Ovary (tissue), 9 donors: ENCODE results near the gene C19orf53. TPM values are rescaled to one million over a fixed set of nuclear protein-coding genes. Genes with fewer than 3 reads are reported as not detected.

ENCODE experiments used
- DNase-seq, 5 donors: peaks; one replicate each; pipeline ENCODE4 v3.0.0-alpha.2; 2019 to 2020
- H3K27ac ChIP-seq, 2 donors: fragments of 200-600 bp; one replicate each; pipeline versions ENCODE4 v1.5.1 to v1.8.0; 2019 to 2022
- H3K27me3 ChIP-seq: fragments of 200-600 bp; one replicate; pipeline ENCODE4 v1.8.0; 2022
- H3K36me3 ChIP-seq: fragments of 200-600 bp; sonication (generic); one replicate; pipeline ENCODE4 v1.5.1; 2019
- H3K4me1 ChIP-seq: one replicate; pipeline ENCODE4 v1.8.1; 2013; ENCODE audit warnings: mild to moderate bottlenecking, moderate library complexity; ENCODE audit not compliant: insufficient read depth
- H3K4me3 ChIP-seq: fragments of 200-600 bp; sonication (generic); one replicate; pipeline ENCODE4 v1.5.1; 2017
- H3K9me3 ChIP-seq, 2 donors: fragments of 200-600 bp in 1 of 2; sonication (generic) in 1 of 2; one replicate each; pipeline versions ENCODE4 v1.5.1 to v1.8.1; 2013 to 2019; ENCODE audit warnings: mild to moderate bottlenecking in 1 of 2, moderate library complexity in 1 of 2
- EP300 ChIP-seq: sonication (generic); formaldehyde crosslinking; IDR thresholded peaks from one replicate; pipeline ENCODE4 v1.6.1; 2017; ENCODE audit warnings: antibody characterized with exemption
- POLR2A ChIP-seq: fragments of 450-650 bp; IDR thresholded peaks from one replicate; pipeline ENCODE4 v1.6.1; 2017; ENCODE audit warnings: antibody characterized with exemption, mild to moderate bottlenecking, moderate library complexity
- WGBS, 3 donors: extraction: QIAGEN DNeasy Blood & Tissue Kit in 1 of 3; methylation state at CpG; one replicate each; pipeline versions ENCODE4 v1.1.5 to v1.1.7; 2013 to 2017; 5-methylcytosine and 5-hydroxymethylcytosine counted together
- intact Hi-C, 4 donors: fragments of 100-400 bp; cut with DNase I; formaldehyde crosslinking; loops; one replicate each; pipeline versions ENCODE4 v1.11.0 to v1.15.1; 2022 to 2023
- polyA plus RNA-seq, 2 donors: library from polyadenylated mRNA; stranded (reverse); fragments of 200-250 nt in 1 of 2; fragments of 350-450 nt in 1 of 2; fragmentation: Illumina TruSeq in 1 of 2; extraction: RNeasy Lipid Tissue Mini Kit (QIAGEN cat#74804) in 1 of 2; gene quantifications; one replicate each; pipeline ENCODE4 v1.2.3, GENCODE V29; 2013 to 2014
- total RNA-seq, 7 donors: library from RNA; depleted of rRNA in 2 of 7; stranded (reverse); fragments of >200 nt in 2 of 7; fragmentation: NEBNext Ultra II Directional in 3 of 7; extraction: Animal tissue kit (Norgen Biotek cat#: 25700) in 3 of 7; gene quantifications; one replicate each; pipeline versions ENCODE4 v1.1.0 to v1.2.4, GENCODE V29; 2016 to 2023
- TF ChIP-seq, protein P1 (sequence below), 3 donors: fragments of 450-650 bp in 2 of 3; fragments of 200-600 bp in 1 of 3; IDR thresholded peaks; one replicate each; pipeline versions ENCODE4 v1.5.1 to v1.8.0; 2016 to 2022; ENCODE audit warnings: antibody characterized with exemption in 3 of 3, mild to moderate bottlenecking in 1 of 3
- donor health status: DM: no; HTN: no; CAD: no; lungs with moderate emphysema.
- donor health status: DM: no; HTN: no; CAD: no.
- donor health status: Bipolar disorder and iron deficiency.
- donor health status: DM: yes; HTN: yes; CAD: no.
- donor health status: DM: no; HTN: no; CAD: no.
- donor health status: DM: yes; HTN: yes; CAD: no.

Gene C19orf53
- total and polyA plus RNA-seq, 9 donors: 62.5 to 298 (median 91.3) TPM

- intact Hi-C loops: loop anchor here (5.0 to 10.0 kb wide), 4 partner anchors 37 to 67 kb away; no protein-coding TSS in a partner anchor
- DNase-seq: peak in 3 of 5 donors; percentile 43 to 61 (median 52)
- 3 to 9% (median 3%) methylated on average over 16 to 42 of the region's 42 CpGs for WGBS, 3 donors
Measured at GRCh38 chr19:13795595-13796300, 21.5 kb downstream of the C19orf53 start.

GRCh38 chr19:13796301-13797057 is 22.2 kb downstream of the C19orf53 start:
- Histone ChIP-seq H3K36me3 (no peaks in the 10 kb centered on the region), H3K9me3 (no peaks in the 10 kb centered on the region), H3K4me3 (peak overlapping the region; percentile 86), H3K27me3 (no peaks in the 10 kb centered on the region), H3K27ac (peak overlapping the region; percentile 44 to 67), H3K4me1 (peaks cover 2% of the 10 kb centered on the region)
- intact Hi-C loops: loop anchor here (5.0 to 10.0 kb wide), 4 partner anchors 36 to 66 kb away; no protein-coding TSS in a partner anchor
- TF ChIP-seq EP300 (no peak), POLR2A (peak; percentile 8)
- TF ChIP-seq, protein P1, sequence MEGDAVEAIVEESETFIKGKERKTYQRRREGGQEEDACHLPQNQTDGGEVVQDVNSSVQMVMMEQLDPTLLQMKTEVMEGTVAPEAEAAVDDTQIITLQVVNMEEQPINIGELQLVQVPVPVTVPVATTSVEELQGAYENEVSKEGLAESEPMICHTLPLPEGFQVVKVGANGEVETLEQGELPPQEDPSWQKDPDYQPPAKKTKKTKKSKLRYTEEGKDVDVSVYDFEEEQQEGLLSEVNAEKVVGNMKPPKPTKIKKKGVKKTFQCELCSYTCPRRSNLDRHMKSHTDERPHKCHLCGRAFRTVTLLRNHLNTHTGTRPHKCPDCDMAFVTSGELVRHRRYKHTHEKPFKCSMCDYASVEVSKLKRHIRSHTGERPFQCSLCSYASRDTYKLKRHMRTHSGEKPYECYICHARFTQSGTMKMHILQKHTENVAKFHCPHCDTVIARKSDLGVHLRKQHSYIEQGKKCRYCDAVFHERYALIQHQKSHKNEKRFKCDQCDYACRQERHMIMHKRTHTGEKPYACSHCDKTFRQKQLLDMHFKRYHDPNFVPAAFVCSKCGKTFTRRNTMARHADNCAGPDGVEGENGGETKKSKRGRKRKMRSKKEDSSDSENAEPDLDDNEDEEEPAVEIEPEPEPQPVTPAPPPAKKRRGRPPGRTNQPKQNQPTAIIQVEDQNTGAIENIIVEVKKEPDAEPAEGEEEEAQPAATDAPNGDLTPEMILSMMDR (IDR thresholded peaks at IDR 0.05): no peak
- 6 to 11% (median 6%) methylated on average over 11 to 12 of the region's 12 CpGs for WGBS, 3 donors
- peak; percentile 61 to 82 (median 68) for DNase-seq

More at GRCh38 chr19:13795595-13796300, 21.5 kb downstream of the C19orf53 start:
- TF ChIP-seq, protein P1 (IDR thresholded peaks at IDR 0.05): no peak
- TF ChIP-seq POLR2A: no peak
- no peak for TF ChIP-seq EP300
- peak overlapping the region; percentile 67 to 74 for H3K27ac ChIP-seq
- H3K9me3 ChIP-seq: no peaks in the 10 kb centered on the region
- H3K4me1 ChIP-seq: peaks cover 2% of the 10 kb centered on the region
- no peaks in the 10 kb centered on the region for H3K36me3 ChIP-seq
- peak overlapping the region; percentile 86 for H3K4me3 ChIP-seq
- no peaks in the 10 kb centered on the region for H3K27me3 ChIP-seq

DNA sequence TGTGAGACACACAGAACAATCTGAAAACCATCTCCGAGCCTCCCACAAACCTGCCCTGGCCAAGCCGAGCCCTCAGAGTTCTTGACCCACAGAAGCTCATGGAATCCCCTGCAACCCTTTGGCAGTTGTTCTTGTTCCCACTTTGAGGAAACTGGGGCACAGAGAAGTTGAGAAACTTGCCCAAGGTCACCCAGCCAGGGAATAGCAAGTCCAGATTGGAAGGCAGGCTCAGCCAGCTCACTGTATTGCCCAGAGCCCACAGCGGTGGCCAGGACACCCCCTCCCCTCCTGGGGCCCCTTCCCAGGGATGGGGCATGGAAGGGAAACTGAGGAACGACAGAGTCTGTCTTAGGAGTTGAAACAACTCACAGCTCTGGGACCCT is 22.8 kb downstream of the C19orf53 start:
- 45 to 56% (median 51%) methylated on average over 4 of the region's 4 CpGs for WGBS, 3 donors

DNA sequence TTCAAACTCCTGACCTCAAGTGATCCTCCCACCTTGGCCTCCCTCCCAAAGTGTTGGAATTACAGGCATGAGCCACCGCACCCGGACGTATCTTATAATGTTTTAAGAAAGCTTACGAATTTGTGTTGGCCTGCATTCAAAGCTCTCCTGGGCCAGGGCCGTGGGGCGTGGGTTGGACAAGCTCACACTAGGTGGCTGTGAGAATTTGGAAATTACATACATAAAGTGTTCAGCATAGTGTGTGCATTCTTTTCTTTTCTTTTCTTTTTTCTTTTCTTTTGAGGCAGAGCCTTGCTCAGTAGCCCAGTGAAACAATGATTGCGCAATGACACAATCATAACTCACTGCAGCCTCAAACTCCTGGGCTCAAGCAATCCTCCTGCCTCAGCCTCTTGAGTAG is 23.6 kb downstream of the C19orf53 start:
- no peak for DNase-seq

More for the DNA sequence above, 22.8 kb downstream of the C19orf53 start:
- Histone ChIP-seq H3K4me3 (no peak overlapping the region), H3K27ac (peak overlapping the region; percentile 44 to 67), H3K36me3 (no peaks in the 10 kb centered on the region), H3K9me3 (no peaks in the 10 kb centered on the region), H3K4me1 (peaks cover 2% of the 10 kb centered on the region), H3K27me3 (no peaks in the 10 kb centered on the region)
- no peak for DNase-seq
- intact Hi-C loops: loop anchor here (5.0 to 10.0 kb wide), 4 partner anchors 35 to 65 kb away; no protein-coding TSS in a partner anchor
- TF ChIP-seq EP300 (no peak), POLR2A (no peak)
- TF ChIP-seq, protein P1 (IDR thresholded peaks at IDR 0.05): no peak

More for the DNA sequence above, 23.6 kb downstream of the C19orf53 start:
- Histone ChIP-seq H3K9me3 (no peaks in the 10 kb centered on the region), H3K27ac (no peak overlapping the region), H3K27me3 (no peaks in the 10 kb centered on the region), H3K4me3 (no peak overlapping the region), H3K36me3 (no peaks in the 10 kb centered on the region), H3K4me1 (peaks cover 2% of the 10 kb centered on the region)
- WGBS, 3 donors: 17 to 27% (median 23%) methylated on average over 7 of the region's 7 CpGs
- intact Hi-C loops: loop anchor here (5.0 to 10.0 kb wide), 4 partner anchors 34 to 64 kb away; no protein-coding TSS in a partner anchor
- TF ChIP-seq, protein P1 (IDR thresholded peaks at IDR 0.05): no peak
- no peak for TF ChIP-seq POLR2A
- TF ChIP-seq EP300: no peak
